Stimulated activated CD4-positive, alpha-beta T cell treated with anti-CD3 and anti-CD28 coated beads, Interleukin-4, amount 100 ng/mL, for 4 hours (primary cell): ENCODE measurements around the gene TASP1.

Source experiments
- DNase-seq, 2 experiments: peaks; one replicate each; pipeline ENCODE4 v3.0.0-alpha.2; 2020

The TASP1 gene

GRCh38 chr20:13430346-13431002 is 208.3 kb downstream of the TASP1 start:
- DNase-seq, result no peak

GRCh38 chr20:13428684-13429083 is 210.0 kb downstream of the TASP1 start:
- DNase-seq, result no peak

- no peak for DNase-seq
Measured at GRCh38 chr20:13426870-13427269, 211.9 kb downstream of the TASP1 start.

- DNase-seq, result no peak
Measured at GRCh38 chr20:13425381-13426135, 213.2 kb downstream of the TASP1 start.

- DNase-seq, result no peak
Measured at GRCh38 chr20:13424174-13424833, 214.4 kb downstream of the TASP1 start.

GRCh38 chr20:13423472-13424173 is 215.1 kb downstream of the TASP1 start:
- DNase-seq, result no peak

GRCh38 chr20:13422637-13423036 is 216.1 kb downstream of the TASP1 start:
- no peak for DNase-seq

- no peak for DNase-seq
Measured at GRCh38 chr20:13420625-13421024, 218.1 kb downstream of the TASP1 start.

- DNase-seq, result no peak
Measured at GRCh38 chr20:13419477-13419876, 219.3 kb downstream of the TASP1 start.

GRCh38 chr20:13418263-13419229 is 220.2 kb downstream of the TASP1 start:
- no peak for DNase-seq

- DNase-seq, result no peak
Measured at GRCh38 chr20:13416531-13416930, 222.2 kb downstream of the TASP1 start.

- no peak for DNase-seq
Measured at GRCh38 chr20:13412806-13413445, 225.8 kb downstream of the TASP1 start.

- no peak for DNase-seq
Measured at GRCh38 chr20:13404293-13404692, 234.4 kb downstream of the TASP1 start.

- no peak for DNase-seq
Measured at GRCh38 chr20:13403453-13403852, 235.3 kb downstream of the TASP1 start.

GRCh38 chr20:13402986-13403385 is 235.7 kb downstream of the TASP1 start:
- no peak for DNase-seq

GRCh38 chr20:13402171-13402760 is 236.5 kb downstream of the TASP1 start:
- no peak for DNase-seq

- no peak for DNase-seq
Measured at GRCh38 chr20:13401596-13401995, 237.1 kb downstream of the TASP1 start.

GRCh38 chr20:13400453-13400852 is 238.3 kb downstream of the TASP1 start:
- DNase-seq, result no peak

- DNase-seq, result no peak
Measured at GRCh38 chr20:13397300-13397724, 241.4 kb downstream of the TASP1 start.

GRCh38 chr20:13396826-13397225 is 241.9 kb downstream of the TASP1 start:
- no peak for DNase-seq

GRCh38 chr20:13396022-13396421 is 242.7 kb downstream of the TASP1 start:
- no peak for DNase-seq
